ENCODE measurements around the gene SLC25A44.

- TF ChIP-seq EP300 (IDR thresholded peaks at IDR 0.05) (no peak), CTCF (IDR thresholded peaks at IDR 0.05) (no peak), RCOR1 (IDR thresholded peaks at IDR 0.05; ENCODE audit: low read depth, low read length) (no peak), POLR2A (IDR thresholded peaks at IDR 0.05; ENCODE audit: low read length) (no peak), ZC3H11A (IDR thresholded peaks at IDR 0.05) (no peak), ZFP36 (IDR thresholded peaks at IDR 0.05; ENCODE audit: borderline replicate concordance, partially characterized antibody) (no peak), MAX (IDR thresholded peaks at IDR 0.05) (no peak)
Measured at GRCh38 chr1:156236164-156236563, 42.3 kb downstream of the SLC25A44 start.
